ENCODE data around the gene PIK3R6. TPM values are rescaled to one million over a fixed set of nuclear protein-coding genes. Genes with fewer than 3 reads are reported as not detected.
A peak's percentile ranks its signal among the peaks of the same experiment; 100 is the strongest.

Gene PIK3R6
- total RNA-seq, 1 donor from 2014 or later: 0.56 TPM

GRCh38 chr17:8889458-8890210 is 22.2 kb upstream of the PIK3R6 start:
- H3K27me3 Mint-ChIP-seq (ENCODE audit: unreplicated experiment): peaks cover 3% of the 10 kb centered on the region
- no peaks in the 10 kb centered on the region for H3K9me3 Mint-ChIP-seq (ENCODE audit: unreplicated experiment)
- peaks cover 11% of the 10 kb centered on the region for H3K4me1 Mint-ChIP-seq (ENCODE audit: unreplicated experiment)
- no peak overlapping the region for H3K27ac Mint-ChIP-seq (ENCODE audit: unreplicated experiment)
- TF ChIP-seq CTCF (IDR thresholded peaks at IDR 0.05; ENCODE audit: unreplicated experiment): no peak
- H3K36me3 Mint-ChIP-seq (ENCODE audit: low read depth, unreplicated experiment): peaks cover 8% of the 10 kb centered on the region
- H3K4me3 Mint-ChIP-seq (ENCODE audit: unreplicated experiment): no peak overlapping the region
- no peak for DNase-seq (ENCODE audit: low spot score)

- no peaks in the 10 kb centered on the region for H3K9me3 Mint-ChIP-seq (ENCODE audit: unreplicated experiment)
- H3K27me3 Mint-ChIP-seq (ENCODE audit: unreplicated experiment): peaks cover 5% of the 10 kb centered on the region
- DNase-seq (ENCODE audit: low spot score): no peak
- TF ChIP-seq CTCF (IDR thresholded peaks at IDR 0.05; ENCODE audit: unreplicated experiment): no peak
- peak overlapping the region; percentile 67 for H3K27ac Mint-ChIP-seq (ENCODE audit: unreplicated experiment)
- no peak overlapping the region for H3K4me3 Mint-ChIP-seq (ENCODE audit: unreplicated experiment)
- peaks cover 8% of the 10 kb centered on the region for H3K4me1 Mint-ChIP-seq (ENCODE audit: unreplicated experiment)
- H3K36me3 Mint-ChIP-seq (ENCODE audit: low read depth, unreplicated experiment): peaks cover 11% of the 10 kb centered on the region
These were observed 21.3 kb upstream of the PIK3R6 start for GRCh38 chr17:8888704-8889302.

DNA sequence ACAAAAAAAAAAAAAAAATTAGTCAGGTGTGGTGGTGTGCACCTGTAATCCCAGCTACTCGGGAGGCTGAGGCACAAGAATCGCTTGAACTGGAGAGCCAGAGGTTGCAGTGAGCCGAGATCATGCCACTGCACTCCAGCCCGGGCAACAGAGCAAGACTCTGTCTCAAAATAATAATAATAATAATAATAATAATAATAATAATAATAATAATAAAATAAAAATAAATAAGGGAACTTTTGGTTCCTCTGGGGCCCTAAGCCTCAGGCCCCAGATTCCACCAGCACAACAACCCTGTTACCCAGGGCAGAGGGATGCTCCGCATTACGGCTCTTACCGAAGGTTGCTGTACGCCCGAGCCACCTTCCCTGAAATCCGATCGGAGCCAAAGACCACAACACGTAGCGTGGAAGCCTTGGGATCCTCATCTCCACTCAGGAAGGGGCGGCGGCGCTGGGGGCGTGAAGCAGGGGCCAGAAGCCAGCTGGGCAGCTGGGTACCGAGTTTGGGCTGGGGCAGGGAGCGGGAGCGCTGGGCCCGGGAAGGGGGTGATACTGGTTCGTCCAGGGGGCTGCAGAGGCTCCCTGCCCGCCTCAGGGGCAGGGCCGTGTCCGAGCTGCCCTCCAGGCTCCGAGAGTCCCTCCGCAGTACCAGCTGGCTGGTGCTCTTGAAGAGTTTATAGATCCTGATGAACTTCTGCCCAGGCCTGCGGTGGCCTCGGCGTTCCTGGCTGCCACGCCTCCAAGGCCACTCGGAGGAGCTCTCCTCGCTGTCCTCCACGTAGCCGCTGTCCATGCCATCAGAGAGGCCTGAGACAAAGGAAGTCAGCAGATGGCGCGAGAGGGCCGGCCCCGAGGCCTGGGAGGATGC is 20.6 kb upstream of the PIK3R6 start:
- no peak for TF ChIP-seq CTCF (IDR thresholded peaks at IDR 0.05; ENCODE audit: unreplicated experiment)
- Mint-ChIP-seq H3K4me1 (ENCODE audit: unreplicated experiment) (peaks cover 8% of the 10 kb centered on the region), H3K4me3 (ENCODE audit: unreplicated experiment) (no peak overlapping the region), H3K9me3 (ENCODE audit: unreplicated experiment) (no peaks in the 10 kb centered on the region), H3K27ac (ENCODE audit: unreplicated experiment) (no peak overlapping the region), H3K27me3 (ENCODE audit: unreplicated experiment) (peaks cover 5% of the 10 kb centered on the region), H3K36me3 (ENCODE audit: low read depth, unreplicated experiment) (peaks cover 16% of the 10 kb centered on the region)
- DNase-seq (ENCODE audit: low spot score): peak; percentile 45

DNA sequence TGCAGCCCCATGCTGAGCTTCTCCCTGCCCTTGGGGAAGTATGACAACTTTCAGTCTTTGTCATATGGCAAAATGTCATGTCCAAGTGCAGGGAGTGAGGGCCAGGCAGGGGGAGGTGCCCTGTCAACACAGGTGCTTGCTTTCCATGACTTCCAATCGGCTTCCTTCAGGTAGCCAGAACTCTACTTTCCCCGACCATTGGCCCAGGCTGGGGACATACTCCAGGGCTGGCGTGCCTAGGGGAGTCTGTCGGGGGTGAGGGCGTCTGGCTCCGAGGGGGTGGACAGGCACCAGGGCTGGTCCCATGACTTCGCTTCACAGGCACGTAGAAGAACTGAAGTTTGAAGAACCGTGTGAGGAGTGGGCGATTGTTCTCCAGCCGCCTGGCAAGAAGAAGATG is 19.8 kb upstream of the PIK3R6 start:
- H3K27me3 Mint-ChIP-seq (ENCODE audit: unreplicated experiment): peaks cover 4% of the 10 kb centered on the region
- peaks cover 8% of the 10 kb centered on the region for H3K4me1 Mint-ChIP-seq (ENCODE audit: unreplicated experiment)
- H3K4me3 Mint-ChIP-seq (ENCODE audit: unreplicated experiment): no peak overlapping the region
- H3K27ac Mint-ChIP-seq (ENCODE audit: unreplicated experiment): no peak overlapping the region
- H3K36me3 Mint-ChIP-seq (ENCODE audit: low read depth, unreplicated experiment): peaks cover 23% of the 10 kb centered on the region
- no peak for TF ChIP-seq CTCF (IDR thresholded peaks at IDR 0.05; ENCODE audit: unreplicated experiment)
- DNase-seq (ENCODE audit: low spot score): no peak
- H3K9me3 Mint-ChIP-seq (ENCODE audit: unreplicated experiment): no peaks in the 10 kb centered on the region

Data from endothelial cell (in vitro differentiated cells).